OCI-LY3 (cell line): ENCODE results near the gene UQCC2.

ENCODE experiments used
- CTCF ChIP-seq: fragments of 200-600, 300-600 bp; sonication (generic); IDR thresholded peaks from 2 replicates; pipeline ENCODE4 v1.5.1; 2014; ENCODE audit warnings: antibody characterized with exemption, low read length, low read depth
- EZH2phosphoT487 ChIP-seq: fragments of 200-600 bp; shearing (Covaris generic); IDR thresholded peaks from 2 replicates; pipeline ENCODE4 v1.6.1; 2018; ENCODE audit warnings: antibody characterized with exemption, mixed run types, low read depth

GRCh38 chr6:33730611-33731010, 19.1 kb upstream of the UQCC2 start:
- TF ChIP-seq CTCF = no peak
- TF ChIP-seq EZH2phosphoT487 = no peak
